ENCODE data around the gene PCBP2. TPM values are rescaled to one million over a fixed set of nuclear protein-coding genes. Genes with fewer than 3 reads are reported as not detected.

Gene PCBP2
- total RNA-seq, 1 donor from 2014 or later: 435 TPM

DNA sequence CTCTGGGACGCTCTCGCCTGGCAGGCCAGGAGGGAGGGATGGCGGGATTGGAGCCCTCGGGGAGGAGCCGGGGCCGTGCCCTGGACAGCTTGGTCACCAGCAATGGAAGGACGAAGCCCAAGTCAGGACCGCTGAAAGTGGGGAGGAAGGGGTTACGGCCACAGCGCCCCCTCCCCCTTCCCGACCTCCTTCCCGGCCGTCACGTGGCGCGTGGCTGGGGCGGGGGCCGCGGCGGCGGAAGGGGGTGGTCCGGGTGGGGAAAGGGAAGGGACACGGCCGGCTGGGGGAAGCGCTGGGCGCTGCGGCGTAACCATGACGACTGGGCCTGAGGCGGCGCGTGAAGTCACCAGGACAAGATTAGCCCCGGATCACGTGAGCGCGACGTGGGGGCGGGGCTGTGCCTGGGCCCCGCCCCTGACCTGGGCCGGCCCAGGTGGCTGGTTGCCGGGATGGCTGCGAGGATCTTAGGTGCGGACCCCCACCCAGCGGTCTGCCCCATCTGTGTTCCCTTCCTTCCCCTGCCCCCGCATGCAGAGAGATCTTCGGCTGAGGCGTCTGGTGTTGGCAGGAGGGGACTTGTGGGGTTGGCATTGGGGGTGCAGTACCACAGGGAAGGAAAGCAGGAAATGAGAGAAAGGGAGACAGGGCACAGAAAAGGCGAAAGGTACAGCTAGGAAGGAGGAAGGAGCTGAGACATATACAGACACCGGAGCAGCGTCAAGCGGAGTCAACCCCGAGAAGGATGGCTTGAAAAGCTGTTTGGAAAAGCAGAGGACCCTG lies 41.1 kb downstream of the PCBP2 start:
- Histone ChIP-seq H3K36me3 (no peaks in the 10 kb centered on the region), H3K9ac (no peak overlapping the region), H3F3A (ENCODE audit: low read depth) (peaks cover 52% of the 10 kb centered on the region), H4K20me1 (ENCODE audit: low read depth) (peaks cover 10% of the 10 kb centered on the region), H3K4me2 (peak overlapping the region; percentile 78), H3K4me3 (peak overlapping the region; percentile 48), H3K27ac (peak overlapping the region; percentile 79), H3K79me2 (ENCODE audit: low read depth) (peaks cover 84% of the 10 kb centered on the region), H3K27me3 (no peaks in the 10 kb centered on the region), H3K4me1 (peaks cover 51% of the 10 kb centered on the region), H3K9me3 (ENCODE audit: low read depth) (no peaks in the 10 kb centered on the region), H2AFZ (replicated peaks) (no peak overlapping the region)
- H3K36me3 Mint-ChIP-seq: peaks cover 9% of the 10 kb centered on the region
- peaks cover 2% of the 10 kb centered on the region for H3K27me3 Mint-ChIP-seq (ENCODE audit: insufficient read depth, low read depth)
- H3K9me3 Mint-ChIP-seq: no peaks in the 10 kb centered on the region
- TF ChIP-seq EZH2 (IDR thresholded peaks at IDR 0.05) (no peak), CTCF (IDR thresholded peaks at IDR 0.05) (no peak), EZH2phosphoT487 (IDR thresholded peaks at IDR 0.05) (no peak)
- peak overlapping the region; percentile 87 for H3K4me3 Mint-ChIP-seq
- DNase-seq (ENCODE audit: low spot score): peak; percentile 97
- peaks cover 55% of the 10 kb centered on the region for H3K4me1 Mint-ChIP-seq
- H3K27ac Mint-ChIP-seq: peak overlapping the region; percentile 67

DNA sequence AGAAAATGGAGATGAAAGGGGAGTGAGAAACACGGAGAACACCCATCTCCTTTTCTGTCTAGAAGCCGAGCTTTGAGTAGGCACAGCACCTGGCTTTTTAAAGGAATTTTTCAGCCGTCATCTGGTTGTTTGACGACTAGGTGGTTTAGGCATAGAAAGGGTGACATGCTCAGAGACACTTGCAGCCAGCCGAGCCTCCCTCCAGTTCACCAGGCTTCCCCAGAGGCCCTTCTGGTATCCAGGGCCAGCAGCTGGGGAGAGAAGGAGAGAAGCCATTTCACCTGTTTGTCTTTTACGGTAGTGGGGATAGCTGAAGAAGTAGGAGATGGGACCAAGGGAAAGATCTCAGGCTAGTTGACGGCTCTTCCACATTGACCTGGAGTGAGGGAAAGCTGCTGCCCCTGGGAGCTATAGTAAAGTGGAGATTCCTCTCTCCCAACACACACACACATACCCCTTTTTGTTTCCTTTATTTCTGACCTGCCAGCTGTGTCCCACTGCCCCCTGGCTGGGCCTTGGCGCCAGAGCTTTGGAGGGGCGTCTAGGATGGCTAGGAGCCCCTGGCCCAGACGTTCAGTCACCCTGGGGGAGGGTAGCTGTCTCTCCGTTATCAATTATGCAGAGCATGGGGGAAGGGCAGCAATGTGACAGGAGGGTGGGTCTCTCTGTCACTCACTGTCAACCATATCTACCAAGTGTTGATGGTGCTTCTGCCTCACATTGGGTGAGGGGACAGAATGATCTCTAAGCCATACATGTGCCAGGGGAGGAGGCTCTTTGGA lies 41.9 kb downstream of the PCBP2 start:
- no peaks in the 10 kb centered on the region for H3K9me3 ChIP-seq (ENCODE audit: low read depth)
- Mint-ChIP-seq H3K27me3 (ENCODE audit: insufficient read depth, low read depth) (peaks cover 7% of the 10 kb centered on the region), H3K36me3 (peaks cover 9% of the 10 kb centered on the region), H3K4me3 (peak overlapping the region; percentile 87), H3K27ac (peak overlapping the region; percentile 67), H3K9me3 (no peaks in the 10 kb centered on the region), H3K4me1 (peaks cover 62% of the 10 kb centered on the region)
- peaks cover 59% of the 10 kb centered on the region for H3F3A ChIP-seq (ENCODE audit: low read depth)
- TF ChIP-seq CTCF (IDR thresholded peaks at IDR 0.05) (no peak), EZH2 (IDR thresholded peaks at IDR 0.05) (no peak), EZH2phosphoT487 (IDR thresholded peaks at IDR 0.05) (no peak)
- DNase-seq (ENCODE audit: low spot score): peak; percentile 51
- H3K9ac ChIP-seq: no peak overlapping the region
- H3K4me1 ChIP-seq: peaks cover 56% of the 10 kb centered on the region
- H3K4me2 ChIP-seq: peak overlapping the region; percentile 78
- peak overlapping the region; percentile 48 for H3K4me3 ChIP-seq
- H4K20me1 ChIP-seq (ENCODE audit: low read depth): peaks cover 10% of the 10 kb centered on the region
- H3K36me3 ChIP-seq: no peaks in the 10 kb centered on the region
- no peak overlapping the region for H2AFZ ChIP-seq (replicated peaks)
- peaks cover 82% of the 10 kb centered on the region for H3K79me2 ChIP-seq (ENCODE audit: low read depth)
- H3K27ac ChIP-seq: peak overlapping the region; percentile 31
- H3K27me3 ChIP-seq: no peaks in the 10 kb centered on the region

- Mint-ChIP-seq H3K9me3 (no peaks in the 10 kb centered on the region), H3K36me3 (peaks cover 3% of the 10 kb centered on the region), H3K4me3 (peak overlapping the region; percentile 57), H3K27ac (peak overlapping the region; percentile 87), H3K27me3 (ENCODE audit: insufficient read depth, low read depth) (peaks cover 12% of the 10 kb centered on the region), H3K4me1 (peaks cover 67% of the 10 kb centered on the region)
- Histone ChIP-seq H3K36me3 (no peaks in the 10 kb centered on the region), H3K9me3 (ENCODE audit: low read depth) (no peaks in the 10 kb centered on the region), H3F3A (ENCODE audit: low read depth) (peaks cover 76% of the 10 kb centered on the region), H3K9ac (no peak overlapping the region), H3K27ac (peak overlapping the region; percentile 78), H3K27me3 (no peaks in the 10 kb centered on the region), H3K4me3 (peak overlapping the region; percentile 12), H3K79me2 (ENCODE audit: low read depth) (peaks cover 67% of the 10 kb centered on the region), H3K4me2 (peak overlapping the region; percentile 72), H2AFZ (replicated peaks) (no peak overlapping the region), H3K4me1 (peaks cover 63% of the 10 kb centered on the region), H4K20me1 (ENCODE audit: low read depth) (peaks cover 3% of the 10 kb centered on the region)
- DNase-seq (ENCODE audit: low spot score): peak; percentile 83
- TF ChIP-seq CTCF (IDR thresholded peaks at IDR 0.05) (no peak), EZH2phosphoT487 (IDR thresholded peaks at IDR 0.05) (no peak), EZH2 (IDR thresholded peaks at IDR 0.05) (no peak)
These were observed 44.2 kb downstream of the PCBP2 start for GRCh38 chr12:53495903-53496751.
